Neutrophil (primary cell): ENCODE data around the gene SAT1.

Experiments
- H3K27ac ChIP-seq: fragments of 200-600 bp; sonication (generic); 2 replicates; pipeline ENCODE4 v1.5.1; 2016; ENCODE audit warnings: mild to moderate bottlenecking, moderate library complexity
- H3K27me3 ChIP-seq: fragments of 200-600 bp; sonication (generic); 2 replicates; pipeline ENCODE4 v1.6.0; 2016; ENCODE audit warnings: mild to moderate bottlenecking
- H3K36me3 ChIP-seq: fragments of 200-600 bp; sonication (generic); 2 replicates; pipeline ENCODE4 v1.5.1; 2017
- H3K4me1 ChIP-seq, 2 experiments: fragments of 200-600 bp in 1 of 2; sonication (generic) in 1 of 2; 1 replicate in 1 of 2; 2 replicates in 1 of 2; pipeline versions ENCODE4 v1.5.1 to v1.6.1; 2013 to 2016; ENCODE audit warnings: low read depth in 1 of 2, low read length in 1 of 2, mild to moderate bottlenecking in 1 of 2, moderate library complexity in 1 of 2; ENCODE audit not compliant: control insufficient read depth in 1 of 2, insufficient read depth in 1 of 2
- H3K4me3 ChIP-seq, 2 experiments: fragments of 200-600 bp in 1 of 2; sonication (generic) in 1 of 2; 1 replicate in 1 of 2; 2 replicates in 1 of 2; pipeline ENCODE4 v1.5.1; 2013 to 2016; ENCODE audit warnings: low read depth in 1 of 2, low read length in 1 of 2, mild to moderate bottlenecking in 1 of 2, moderate library complexity in 1 of 2
- H3K9me3 ChIP-seq: fragments of 200-600 bp; sonication (generic); 2 replicates; pipeline ENCODE4 v1.5.1; 2016
- TF ChIP-seq, protein P1 (sequence below): fragments of 200-600 bp; sonication (generic); IDR thresholded peaks from 2 replicates; pipeline ENCODE4 v1.5.1; 2016; ENCODE audit warnings: antibody characterized with exemption

The SAT1 gene

DNA sequence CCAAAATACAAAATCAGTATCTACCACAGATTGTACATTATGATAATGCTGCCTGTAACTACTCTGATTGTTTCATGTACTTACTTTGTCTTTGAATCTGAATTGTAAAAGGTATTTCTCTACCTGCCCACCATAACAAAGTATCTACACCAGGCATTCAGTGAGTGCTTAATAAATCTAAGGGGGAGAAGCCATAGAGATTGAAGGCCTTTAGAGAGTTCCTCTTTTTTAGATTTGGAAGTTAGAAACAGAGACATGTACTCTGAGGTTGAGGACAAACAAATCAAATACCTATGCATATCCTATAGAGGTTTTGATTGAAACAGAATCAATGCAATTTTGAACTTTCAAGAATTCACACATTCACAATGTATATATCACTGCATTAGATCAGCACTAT is 42.7 kb downstream of the SAT1 start:
- H3K27ac ChIP-seq = no peak overlapping the region
- H3K9me3 ChIP-seq = no peaks in the 10 kb centered on the region
- H3K36me3 ChIP-seq = no peaks in the 10 kb centered on the region
- no peaks in the 10 kb centered on the region for H3K4me1 ChIP-seq
- TF ChIP-seq, protein P1, sequence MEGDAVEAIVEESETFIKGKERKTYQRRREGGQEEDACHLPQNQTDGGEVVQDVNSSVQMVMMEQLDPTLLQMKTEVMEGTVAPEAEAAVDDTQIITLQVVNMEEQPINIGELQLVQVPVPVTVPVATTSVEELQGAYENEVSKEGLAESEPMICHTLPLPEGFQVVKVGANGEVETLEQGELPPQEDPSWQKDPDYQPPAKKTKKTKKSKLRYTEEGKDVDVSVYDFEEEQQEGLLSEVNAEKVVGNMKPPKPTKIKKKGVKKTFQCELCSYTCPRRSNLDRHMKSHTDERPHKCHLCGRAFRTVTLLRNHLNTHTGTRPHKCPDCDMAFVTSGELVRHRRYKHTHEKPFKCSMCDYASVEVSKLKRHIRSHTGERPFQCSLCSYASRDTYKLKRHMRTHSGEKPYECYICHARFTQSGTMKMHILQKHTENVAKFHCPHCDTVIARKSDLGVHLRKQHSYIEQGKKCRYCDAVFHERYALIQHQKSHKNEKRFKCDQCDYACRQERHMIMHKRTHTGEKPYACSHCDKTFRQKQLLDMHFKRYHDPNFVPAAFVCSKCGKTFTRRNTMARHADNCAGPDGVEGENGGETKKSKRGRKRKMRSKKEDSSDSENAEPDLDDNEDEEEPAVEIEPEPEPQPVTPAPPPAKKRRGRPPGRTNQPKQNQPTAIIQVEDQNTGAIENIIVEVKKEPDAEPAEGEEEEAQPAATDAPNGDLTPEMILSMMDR = no peak
- no peaks in the 10 kb centered on the region for H3K27me3 ChIP-seq
- no peak overlapping the region for H3K4me3 ChIP-seq

DNA sequence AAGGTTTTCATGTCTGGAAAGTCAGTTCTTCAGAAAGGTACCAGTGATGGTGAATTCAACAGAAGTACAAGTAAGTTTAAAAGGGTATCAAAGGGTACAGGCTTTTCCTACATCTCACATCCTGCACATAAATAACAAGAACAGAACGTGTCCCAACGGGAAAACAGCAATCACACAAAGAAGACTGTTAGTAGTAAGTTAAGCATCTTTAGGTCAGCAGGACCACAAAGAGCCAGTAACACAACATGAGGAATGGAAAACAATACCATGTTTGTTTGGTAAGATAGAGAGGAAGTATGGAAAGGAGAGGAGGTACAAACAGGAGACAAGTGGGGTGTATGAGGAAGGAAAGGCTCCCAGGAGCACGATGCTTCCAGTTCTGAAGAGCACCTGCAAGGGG is 43.2 kb downstream of the SAT1 start:
- no peaks in the 10 kb centered on the region for H3K27me3 ChIP-seq
- no peaks in the 10 kb centered on the region for H3K4me1 ChIP-seq
- no peaks in the 10 kb centered on the region for H3K36me3 ChIP-seq
- H3K27ac ChIP-seq = no peak overlapping the region
- H3K9me3 ChIP-seq = no peaks in the 10 kb centered on the region
- TF ChIP-seq, protein P1 = no peak
- H3K4me3 ChIP-seq = no peak overlapping the region

DNA sequence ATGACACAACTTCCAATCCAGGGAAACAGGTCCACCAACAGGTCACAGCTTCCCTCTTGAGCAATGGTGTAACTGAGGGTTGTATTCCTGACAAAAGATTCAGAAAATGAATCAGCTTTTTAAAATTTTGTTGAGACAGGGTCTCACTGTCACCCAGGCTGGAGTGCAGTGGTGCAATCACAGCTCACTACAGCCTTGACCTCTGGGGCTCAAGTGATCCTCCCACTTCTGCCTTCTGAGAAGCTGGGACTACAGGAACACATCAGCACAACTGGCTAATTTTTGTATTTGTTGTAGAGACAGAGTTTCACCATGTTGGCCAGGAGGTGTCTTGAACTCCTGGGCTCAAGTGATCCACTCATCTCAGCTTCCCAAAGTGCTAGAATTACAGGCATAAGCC is 43.7 kb downstream of the SAT1 start:
- no peak overlapping the region for H3K4me3 ChIP-seq
- H3K27me3 ChIP-seq = no peaks in the 10 kb centered on the region
- TF ChIP-seq, protein P1 = no peak
- no peaks in the 10 kb centered on the region for H3K4me1 ChIP-seq
- H3K36me3 ChIP-seq = no peaks in the 10 kb centered on the region
- no peaks in the 10 kb centered on the region for H3K9me3 ChIP-seq
- no peak overlapping the region for H3K27ac ChIP-seq

DNA sequence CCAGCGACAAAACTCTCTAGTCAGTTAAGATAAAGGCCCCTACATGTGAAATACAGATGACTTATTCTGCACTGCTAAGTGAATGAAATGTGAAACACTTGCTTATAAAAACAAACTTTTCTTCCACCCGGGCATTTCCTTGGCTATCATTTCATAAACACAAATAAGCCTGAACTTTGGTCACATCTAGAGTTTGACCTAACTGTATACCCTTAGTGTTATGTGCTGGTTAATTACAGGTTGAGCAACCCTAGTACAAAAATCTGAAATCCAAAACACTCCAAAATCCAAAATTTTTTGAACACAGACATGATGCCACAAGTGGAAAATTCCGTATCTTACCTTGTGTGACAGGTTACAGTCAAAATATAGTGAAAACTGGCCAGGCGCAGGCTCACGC is 45.9 kb downstream of the SAT1 start:
- H3K36me3 ChIP-seq = no peaks in the 10 kb centered on the region
- H3K4me1 ChIP-seq = no peaks in the 10 kb centered on the region
- H3K27ac ChIP-seq = no peak overlapping the region
- no peak overlapping the region for H3K4me3 ChIP-seq
- H3K9me3 ChIP-seq = no peaks in the 10 kb centered on the region
- TF ChIP-seq, protein P1 = no peak
- no peaks in the 10 kb centered on the region for H3K27me3 ChIP-seq

DNA sequence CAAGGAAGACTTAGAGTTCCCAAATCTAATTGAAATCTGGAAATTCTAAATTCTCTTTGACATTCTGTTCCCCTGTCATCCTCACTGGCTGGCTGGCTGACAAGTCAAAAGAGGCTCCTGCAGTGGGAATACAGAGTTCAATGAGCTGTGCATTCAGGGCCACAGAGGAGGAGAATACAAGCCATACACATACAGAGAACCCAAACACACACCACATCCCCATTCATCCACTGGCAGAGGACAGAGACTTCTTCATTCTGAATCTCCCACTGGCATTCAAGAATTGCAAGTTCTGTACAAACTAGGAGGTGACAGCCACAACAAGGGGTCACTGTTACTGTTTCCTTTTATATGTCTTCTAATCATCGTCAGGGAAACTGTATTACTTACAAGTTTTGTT is 49.7 kb downstream of the SAT1 start:
- no peaks in the 10 kb centered on the region for H3K27me3 ChIP-seq
- no peak overlapping the region for H3K4me3 ChIP-seq
- H3K27ac ChIP-seq = no peak overlapping the region
- no peaks in the 10 kb centered on the region for H3K36me3 ChIP-seq
- no peaks in the 10 kb centered on the region for H3K9me3 ChIP-seq
- TF ChIP-seq, protein P1 = no peak
- H3K4me1 ChIP-seq = no peaks in the 10 kb centered on the region
